ENCODE measurements around the gene VTN.

DNA sequence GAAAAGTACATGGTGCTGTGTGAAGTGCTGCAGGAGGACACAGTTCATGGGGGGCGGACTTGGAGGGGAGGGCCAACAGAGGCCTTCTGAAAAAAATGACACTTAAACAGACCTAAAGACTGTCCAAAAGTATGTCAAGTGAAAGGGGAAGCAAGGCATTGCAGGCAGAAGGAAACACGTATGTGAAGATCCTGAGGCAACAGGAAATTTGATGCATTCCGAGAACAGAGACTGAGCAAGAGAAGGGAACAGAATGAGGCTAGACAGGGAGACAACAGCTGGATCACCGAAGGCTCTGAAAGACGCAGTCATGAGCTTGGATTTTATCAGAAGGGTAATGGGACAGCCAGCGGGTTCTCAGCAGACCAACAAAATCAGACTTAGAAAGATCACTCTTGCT lies 35.9 kb downstream of the VTN start:
- no peak for TF ChIP-seq ZC3H10 (CRISPR knock-in tag; IDR thresholded peaks at IDR 0.05)
- TF ChIP-seq, protein P1, sequence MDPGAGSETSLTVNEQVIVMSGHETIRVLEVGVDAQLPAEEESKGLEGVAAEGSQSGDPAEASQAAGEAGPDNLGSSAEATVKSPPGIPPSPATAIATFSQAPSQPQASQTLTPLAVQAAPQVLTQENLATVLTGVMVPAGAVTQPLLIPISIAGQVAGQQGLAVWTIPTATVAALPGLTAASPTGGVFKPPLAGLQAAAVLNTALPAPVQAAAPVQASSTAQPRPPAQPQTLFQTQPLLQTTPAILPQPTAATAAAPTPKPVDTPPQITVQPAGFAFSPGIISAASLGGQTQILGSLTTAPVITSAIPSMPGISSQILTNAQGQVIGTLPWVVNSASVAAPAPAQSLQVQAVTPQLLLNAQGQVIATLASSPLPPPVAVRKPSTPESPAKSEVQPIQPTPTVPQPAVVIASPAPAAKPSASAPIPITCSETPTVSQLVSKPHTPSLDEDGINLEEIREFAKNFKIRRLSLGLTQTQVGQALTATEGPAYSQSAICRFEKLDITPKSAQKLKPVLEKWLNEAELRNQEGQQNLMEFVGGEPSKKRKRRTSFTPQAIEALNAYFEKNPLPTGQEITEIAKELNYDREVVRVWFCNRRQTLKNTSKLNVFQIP (CRISPR knock-in tag; IDR thresholded peaks at IDR 0.05; ENCODE audit: borderline replicate concordance, low read depth), result no peak
- no peak for TF ChIP-seq PPARA (CRISPR knock-in tag; IDR thresholded peaks at IDR 0.05; ENCODE audit: borderline replicate concordance)
- TF ChIP-seq ZNF8 (CRISPR knock-in tag; IDR thresholded peaks at IDR 0.05), result no peak
- TF ChIP-seq, protein P2, sequence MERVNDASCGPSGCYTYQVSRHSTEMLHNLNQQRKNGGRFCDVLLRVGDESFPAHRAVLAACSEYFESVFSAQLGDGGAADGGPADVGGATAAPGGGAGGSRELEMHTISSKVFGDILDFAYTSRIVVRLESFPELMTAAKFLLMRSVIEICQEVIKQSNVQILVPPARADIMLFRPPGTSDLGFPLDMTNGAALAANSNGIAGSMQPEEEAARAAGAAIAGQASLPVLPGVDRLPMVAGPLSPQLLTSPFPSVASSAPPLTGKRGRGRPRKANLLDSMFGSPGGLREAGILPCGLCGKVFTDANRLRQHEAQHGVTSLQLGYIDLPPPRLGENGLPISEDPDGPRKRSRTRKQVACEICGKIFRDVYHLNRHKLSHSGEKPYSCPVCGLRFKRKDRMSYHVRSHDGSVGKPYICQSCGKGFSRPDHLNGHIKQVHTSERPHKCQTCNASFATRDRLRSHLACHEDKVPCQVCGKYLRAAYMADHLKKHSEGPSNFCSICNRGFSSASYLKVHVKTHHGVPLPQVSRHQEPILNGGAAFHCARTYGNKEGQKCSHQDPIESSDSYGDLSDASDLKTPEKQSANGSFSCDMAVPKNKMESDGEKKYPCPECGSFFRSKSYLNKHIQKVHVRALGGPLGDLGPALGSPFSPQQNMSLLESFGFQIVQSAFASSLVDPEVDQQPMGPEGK (CRISPR knock-in tag; IDR thresholded peaks at IDR 0.05; ENCODE audit: borderline replicate concordance), result no peak
- no peak for TF ChIP-seq GLIS3 (CRISPR knock-in tag; IDR thresholded peaks at IDR 0.05)
- no peak for TF ChIP-seq ESRRG (CRISPR knock-in tag; IDR thresholded peaks at IDR 0.05)
- no peak for TF ChIP-seq TOX (CRISPR knock-in tag; IDR thresholded peaks at IDR 0.05; ENCODE audit: borderline replicate concordance)
- no peak for TF ChIP-seq CSDC2 (CRISPR knock-in tag; IDR thresholded peaks at IDR 0.05)
- TF ChIP-seq, protein P3, sequence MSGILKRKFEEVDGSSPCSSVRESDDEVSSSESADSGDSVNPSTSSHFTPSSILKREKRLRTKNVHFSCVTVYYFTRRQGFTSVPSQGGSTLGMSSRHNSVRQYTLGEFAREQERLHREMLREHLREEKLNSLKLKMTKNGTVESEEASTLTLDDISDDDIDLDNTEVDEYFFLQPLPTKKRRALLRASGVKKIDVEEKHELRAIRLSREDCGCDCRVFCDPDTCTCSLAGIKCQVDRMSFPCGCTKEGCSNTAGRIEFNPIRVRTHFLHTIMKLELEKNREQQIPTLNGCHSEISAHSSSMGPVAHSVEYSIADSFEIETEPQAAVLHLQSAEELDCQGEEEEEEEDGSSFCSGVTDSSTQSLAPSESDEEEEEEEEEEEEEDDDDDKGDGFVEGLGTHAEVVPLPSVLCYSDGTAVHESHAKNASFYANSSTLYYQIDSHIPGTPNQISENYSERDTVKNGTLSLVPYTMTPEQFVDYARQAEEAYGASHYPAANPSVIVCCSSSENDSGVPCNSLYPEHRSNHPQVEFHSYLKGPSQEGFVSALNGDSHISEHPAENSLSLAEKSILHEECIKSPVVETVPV (CRISPR knock-in tag; IDR thresholded peaks at IDR 0.05), result no peak

All from SK-N-SH treated with all-trans-retinoic acid at 6 μM for 48 hours (cell line).